H9 (cell line): ENCODE data around the gene PGF. TPM values are rescaled to one million over a fixed set of nuclear protein-coding genes. Genes with fewer than 3 reads are reported as not detected.

Source experiments
- DNase-seq: peaks from one replicate; pipeline ENCODE4 v3.0.0-alpha.2; 2017
- H2AFZ ChIP-seq: one replicate; pipeline ENCODE4 v1.6.1; 2013; ENCODE audit warnings: mild to moderate bottlenecking, low read length, control low read depth, moderate library complexity
- H2AK5ac ChIP-seq: 2 replicates; pipeline ENCODE4 v1.6.1; 2013; ENCODE audit warnings: low read length, control low read depth, mixed read lengths; ENCODE audit not compliant: insufficient read length
- H2BK120ac ChIP-seq: one replicate; pipeline ENCODE4 v1.6.1; 2013; ENCODE audit warnings: low read depth, mild to moderate bottlenecking, low read length, control low read depth, inconsistent platforms; ENCODE audit not compliant: poor library complexity, severe bottlenecking
- H2BK12ac ChIP-seq: 2 replicates; pipeline ENCODE4 v1.6.1; 2013; ENCODE audit warnings: low read length, control low read depth, mixed read lengths, low read depth; ENCODE audit not compliant: insufficient read length
- H2BK15ac ChIP-seq: 2 replicates; pipeline ENCODE4 v1.6.1; 2013; ENCODE audit warnings: low read depth, low read length, control low read depth
- H2BK20ac ChIP-seq: one replicate; pipeline ENCODE4 v1.6.1; 2013; ENCODE audit warnings: low read depth, mild to moderate bottlenecking, low read length, control low read depth, inconsistent platforms; ENCODE audit not compliant: poor library complexity, severe bottlenecking
- H2BK5ac ChIP-seq: 2 replicates; pipeline ENCODE4 v1.6.1; 2013; ENCODE audit warnings: low read length, control low read depth, mixed read lengths; ENCODE audit not compliant: insufficient read length
- H3K14ac ChIP-seq: 2 replicates; pipeline ENCODE4 v1.6.1; 2013; ENCODE audit warnings: low read length, control low read depth; ENCODE audit not compliant: insufficient read depth
- H3K18ac ChIP-seq: 2 replicates; pipeline ENCODE4 v1.6.1; 2013; ENCODE audit warnings: low read depth, mild to moderate bottlenecking, mixed read lengths, low read length, control low read depth; ENCODE audit not compliant: insufficient read length
- H3K23ac ChIP-seq: 2 replicates; pipeline ENCODE4 v1.6.1; 2013; ENCODE audit warnings: low read length, control low read depth, mixed read lengths, low read depth; ENCODE audit not compliant: insufficient read length
- H3K23me2 ChIP-seq: 2 replicates; pipeline ENCODE4 v1.6.1; 2013; ENCODE audit warnings: low read depth, mild to moderate bottlenecking, mixed read lengths, low read length, control low read depth; ENCODE audit not compliant: insufficient read length, poor library complexity, severe bottlenecking
- H3K27ac ChIP-seq: 2 replicates; pipeline ENCODE4 v1.5.1; 2013; ENCODE audit warnings: low read length, control low read depth, mixed read lengths, low read depth; ENCODE audit not compliant: insufficient read length
- H3K27me3 ChIP-seq: 2 replicates; pipeline ENCODE4 v1.6.1; 2013; ENCODE audit warnings: low read length, control low read depth, inconsistent platforms; ENCODE audit not compliant: insufficient read depth
- H3K4ac ChIP-seq: 2 replicates; pipeline ENCODE4 v1.6.1; 2013; ENCODE audit warnings: low read depth, mild to moderate bottlenecking, control low read depth, inconsistent platforms, low read length, moderate library complexity
- H3K4me1 ChIP-seq: 2 replicates; pipeline ENCODE4 v1.6.1; 2013; ENCODE audit warnings: low read length, control low read depth, inconsistent platforms; ENCODE audit not compliant: insufficient read depth
- H3K4me2 ChIP-seq: 2 replicates; pipeline ENCODE4 v1.6.1; 2013; ENCODE audit warnings: low read length, control low read depth, mixed read lengths; ENCODE audit not compliant: insufficient read length, insufficient read depth
- H3K56ac ChIP-seq: 2 replicates; pipeline ENCODE4 v1.6.1; 2013; ENCODE audit warnings: low read depth, mild to moderate bottlenecking, mixed read lengths, low read length, control low read depth; ENCODE audit not compliant: insufficient read length
- H3K79me1 ChIP-seq: 2 replicates; pipeline ENCODE4 v1.6.1; 2013; ENCODE audit warnings: low read depth, mild to moderate bottlenecking, moderate library complexity, low read length, control low read depth, inconsistent platforms; ENCODE audit not compliant: insufficient read depth, poor library complexity, severe bottlenecking
- H3K79me2 ChIP-seq: 2 replicates; pipeline ENCODE4 v1.6.1; 2013; ENCODE audit warnings: low read length, control low read depth, inconsistent platforms; ENCODE audit not compliant: insufficient read depth
- H3K9ac ChIP-seq: 2 replicates; pipeline ENCODE4 v1.6.1; 2013; ENCODE audit warnings: low read length, control low read depth, mixed read lengths; ENCODE audit not compliant: insufficient read length; ENCODE audit errors: extremely low read depth
- H3K9me3 ChIP-seq: one replicate; pipeline ENCODE4 v1.6.1; 2013; ENCODE audit warnings: low read depth, low read length, inconsistent platforms; ENCODE audit not compliant: control insufficient read depth
- H3T11ph ChIP-seq: one replicate; pipeline ENCODE4 v1.6.1; 2013; ENCODE audit warnings: mild to moderate bottlenecking, low read length, control low read depth, inconsistent platforms
- H4K20me1 ChIP-seq: one replicate; pipeline ENCODE4 v1.6.1; 2013; ENCODE audit not compliant: control insufficient read depth, insufficient read length, insufficient read depth
- H4K5ac ChIP-seq: 2 replicates; pipeline ENCODE4 v1.6.1; 2013; ENCODE audit warnings: low read depth, mild to moderate bottlenecking, mixed read lengths, low read length, control low read depth; ENCODE audit not compliant: insufficient read length
- H4K8ac ChIP-seq: replicated peaks from 2 replicates; pipeline ENCODE4 v1.6.1; 2013; ENCODE audit warnings: low read length, control low read depth, mixed read lengths, low read depth; ENCODE audit not compliant: insufficient read length
- H4K91ac ChIP-seq: 2 replicates; pipeline ENCODE4 v1.6.1; 2013; ENCODE audit warnings: low read depth, mild to moderate bottlenecking, moderate library complexity, mixed read lengths, low read length, control low read depth; ENCODE audit not compliant: insufficient read length
- H3K27ac Mint-ChIP-seq, 3 experiments: 2 replicates in 2 of 3; 3 replicates in 1 of 3; pipeline ENCODE4 v1.8.0; 2020 to 2021; ENCODE audit warnings: mixed read lengths in 3 of 3, mild to moderate bottlenecking in 1 of 3, moderate library complexity in 1 of 3
- H3K27me3 Mint-ChIP-seq: 2 replicates; pipeline ENCODE4 v1.8.0; 2021; ENCODE audit warnings: low read depth, mild to moderate bottlenecking, moderate library complexity, mixed read lengths
- H3K36me3 Mint-ChIP-seq, 3 experiments: 2 replicates in 2 of 3; 3 replicates in 1 of 3; pipeline ENCODE4 v1.8.0; 2020 to 2021; ENCODE audit warnings: low read depth in 3 of 3, mixed read lengths in 3 of 3; ENCODE audit not compliant: insufficient read depth in 1 of 3
- H3K4me1 Mint-ChIP-seq, 2 experiments: 2 replicates each; pipeline ENCODE4 v1.8.0; 2020; ENCODE audit warnings: mixed read lengths in 2 of 2
- H3K4me3 Mint-ChIP-seq, 2 experiments: 2 replicates in 1 of 2; 3 replicates in 1 of 2; pipeline ENCODE4 v1.8.0; 2020 to 2021; ENCODE audit warnings: mild to moderate bottlenecking in 2 of 2, mixed read lengths in 2 of 2, moderate library complexity in 1 of 2
- H3K9me3 Mint-ChIP-seq, 2 experiments: 2 replicates in 1 of 2; 3 replicates in 1 of 2; pipeline ENCODE4 v1.8.0; 2020; ENCODE audit warnings: mild to moderate bottlenecking in 2 of 2, mixed read lengths in 2 of 2, moderate library complexity in 1 of 2
- CTCF ChIP-seq: fragments of 200-600 bp; sonication (generic); conservative IDR thresholded peaks from 3 replicates; pipeline ENCODE4 v1.8.0; 2021; ENCODE audit warnings: antibody characterized with exemption, mild to moderate bottlenecking
- WGBS: extraction: QIAGEN DNeasy Blood & Tissue Kit; methylation state at CpG from one replicate; pipeline ENCODE4 v1.1.7; 2013; ENCODE audit warnings: missing lambda C conversion rate, low lambda C conversion rate, mixed read lengths; ENCODE audit not compliant: insufficient read length; ENCODE audit errors: extremely low coverage; 5-methylcytosine and 5-hydroxymethylcytosine counted together
- total RNA-seq: library from RNA; stranded (reverse); gene quantifications from 2 replicates; pipeline ENCODE4 v1.2.1, GENCODE V29; 2021

Gene PGF
- total RNA-seq, 1 experiment from 2014 or later: 2.3 TPM

GRCh38 chr14:74983343-74983742, 27.9 kb upstream of the PGF start:
- H3K4ac ChIP-seq: no peak overlapping the region
- H3K23me2 ChIP-seq: no peaks in the 10 kb centered on the region
- Mint-ChIP-seq H3K27me3 (no peaks in the 10 kb centered on the region; the same call in 1 of the 2 replicates), H3K36me3 (no peaks in the 10 kb centered on the region; a peak in 1 of 7 replicates), H3K4me3 (no peak overlapping the region), H3K9me3 (no peaks in the 10 kb centered on the region), H3K4me1 (peaks cover 27 to 43% of the 10 kb centered on the region in 2 experiments), H3K27ac (no peak overlapping the region)
- no peak overlapping the region for H4K5ac ChIP-seq
- no peak overlapping the region for H2BK20ac ChIP-seq
- H2AFZ ChIP-seq: no peak overlapping the region
- H2AK5ac ChIP-seq: no peak overlapping the region
- H2BK120ac ChIP-seq: no peak overlapping the region
- H2BK5ac ChIP-seq: no peak overlapping the region
- no peak overlapping the region for H2BK15ac ChIP-seq
- H2BK12ac ChIP-seq: no peak overlapping the region
- H3K9me3 ChIP-seq: no peaks in the 10 kb centered on the region
- H3K14ac ChIP-seq: no peak overlapping the region
- DNase-seq: no peak
- H3K9ac ChIP-seq: no peak overlapping the region
- TF ChIP-seq CTCF: no peak
- H3K79me2 ChIP-seq: no peaks in the 10 kb centered on the region
- no peak overlapping the region for H3K23ac ChIP-seq
- no CpG with 5 or more reads among the region's 1 CpG for WGBS
- no peak overlapping the region for H4K8ac ChIP-seq
- H3K4me1 ChIP-seq: no peaks in the 10 kb centered on the region; the same call in 1 of the 2 replicates
- H4K20me1 ChIP-seq: no peaks in the 10 kb centered on the region
- H3K4me2 ChIP-seq: no peak overlapping the region
- H4K91ac ChIP-seq: no peak overlapping the region
- H3T11ph ChIP-seq: no peak overlapping the region
- no peak overlapping the region for H3K56ac ChIP-seq
- no peak overlapping the region for H3K18ac ChIP-seq
- H3K79me1 ChIP-seq: no peaks in the 10 kb centered on the region
- H3K27ac ChIP-seq: no peak overlapping the region
- no peaks in the 10 kb centered on the region for H3K27me3 ChIP-seq
